Activated B cell treated with CpG ODN at 0.5 μM for 24 hours (primary cell): ENCODE results near the gene ILDR2. TPM values are rescaled to one million over a fixed set of nuclear protein-coding genes. Genes with fewer than 3 reads are reported as not detected.

Source experiments
- ATAC-seq: fragments of 200-7000 bp; cut with Tn5 transposase; one replicate; pipeline ENCODE4 v1.10.0; 2021; ENCODE audit warnings: low read depth, mild to moderate bottlenecking, moderate library complexity
- CTCF ChIA-PET: fragments of 350-600 bp; sonication (Branson Sonifier 250); formaldehyde crosslinking; loops from one replicate; lab custom pipeline; 2021; ENCODE audit warnings: antibody characterized with exemption; lab: Charles Lee
- POLR2A ChIA-PET: fragments of 350-600 bp; sonication (Branson Sonifier 250); formaldehyde crosslinking; loops from one replicate; lab custom pipeline; 2021; ENCODE audit warnings: antibody characterized with exemption; lab: Charles Lee
- DNase-seq: peaks from one replicate; pipeline ENCODE4 v3.0.0; 2022
- H3K27ac Mint-ChIP-seq: one replicate; pipeline ENCODE4 v1.8.0; 2020; ENCODE audit warnings: mixed read lengths
- H3K27me3 Mint-ChIP-seq: one replicate; pipeline ENCODE4 v1.8.0; 2021; ENCODE audit warnings: mixed read lengths
- H3K36me3 Mint-ChIP-seq: one replicate; pipeline ENCODE4 v1.8.0; 2021; ENCODE audit warnings: low read depth, mixed read lengths
- H3K4me1 Mint-ChIP-seq: one replicate; pipeline ENCODE4 v1.8.0; 2021; ENCODE audit warnings: mixed read lengths
- H3K4me3 Mint-ChIP-seq: one replicate; pipeline ENCODE4 v1.8.0; 2020; ENCODE audit warnings: mild to moderate bottlenecking, mixed read lengths
- H3K9me3 Mint-ChIP-seq: one replicate; pipeline ENCODE4 v1.8.0; 2020; ENCODE audit warnings: mixed read lengths
- intact Hi-C: fragments of 100-400 bp; cut with micrococcal nuclease; formaldehyde crosslinking; loops from one replicate; pipeline ENCODE4 v1.15.1; 2024
- total RNA-seq: library from RNA; stranded (reverse); gene quantifications from 2 replicates; pipeline ENCODE4 v1.2.3, GENCODE V29; 2022
- TF ChIP-seq, protein P1 (sequence below): fragments of 200-600 bp; IDR thresholded peaks from one replicate; pipeline ENCODE4 v1.8.0; 2022; ENCODE audit warnings: antibody characterized with exemption, mild to moderate bottlenecking

ILDR2 gene, protein sequence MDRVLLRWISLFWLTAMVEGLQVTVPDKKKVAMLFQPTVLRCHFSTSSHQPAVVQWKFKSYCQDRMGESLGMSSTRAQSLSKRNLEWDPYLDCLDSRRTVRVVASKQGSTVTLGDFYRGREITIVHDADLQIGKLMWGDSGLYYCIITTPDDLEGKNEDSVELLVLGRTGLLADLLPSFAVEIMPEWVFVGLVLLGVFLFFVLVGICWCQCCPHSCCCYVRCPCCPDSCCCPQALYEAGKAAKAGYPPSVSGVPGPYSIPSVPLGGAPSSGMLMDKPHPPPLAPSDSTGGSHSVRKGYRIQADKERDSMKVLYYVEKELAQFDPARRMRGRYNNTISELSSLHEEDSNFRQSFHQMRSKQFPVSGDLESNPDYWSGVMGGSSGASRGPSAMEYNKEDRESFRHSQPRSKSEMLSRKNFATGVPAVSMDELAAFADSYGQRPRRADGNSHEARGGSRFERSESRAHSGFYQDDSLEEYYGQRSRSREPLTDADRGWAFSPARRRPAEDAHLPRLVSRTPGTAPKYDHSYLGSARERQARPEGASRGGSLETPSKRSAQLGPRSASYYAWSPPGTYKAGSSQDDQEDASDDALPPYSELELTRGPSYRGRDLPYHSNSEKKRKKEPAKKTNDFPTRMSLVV
- total RNA-seq: 1.00 and 1.2 TPM in 2 replicates

DNA sequence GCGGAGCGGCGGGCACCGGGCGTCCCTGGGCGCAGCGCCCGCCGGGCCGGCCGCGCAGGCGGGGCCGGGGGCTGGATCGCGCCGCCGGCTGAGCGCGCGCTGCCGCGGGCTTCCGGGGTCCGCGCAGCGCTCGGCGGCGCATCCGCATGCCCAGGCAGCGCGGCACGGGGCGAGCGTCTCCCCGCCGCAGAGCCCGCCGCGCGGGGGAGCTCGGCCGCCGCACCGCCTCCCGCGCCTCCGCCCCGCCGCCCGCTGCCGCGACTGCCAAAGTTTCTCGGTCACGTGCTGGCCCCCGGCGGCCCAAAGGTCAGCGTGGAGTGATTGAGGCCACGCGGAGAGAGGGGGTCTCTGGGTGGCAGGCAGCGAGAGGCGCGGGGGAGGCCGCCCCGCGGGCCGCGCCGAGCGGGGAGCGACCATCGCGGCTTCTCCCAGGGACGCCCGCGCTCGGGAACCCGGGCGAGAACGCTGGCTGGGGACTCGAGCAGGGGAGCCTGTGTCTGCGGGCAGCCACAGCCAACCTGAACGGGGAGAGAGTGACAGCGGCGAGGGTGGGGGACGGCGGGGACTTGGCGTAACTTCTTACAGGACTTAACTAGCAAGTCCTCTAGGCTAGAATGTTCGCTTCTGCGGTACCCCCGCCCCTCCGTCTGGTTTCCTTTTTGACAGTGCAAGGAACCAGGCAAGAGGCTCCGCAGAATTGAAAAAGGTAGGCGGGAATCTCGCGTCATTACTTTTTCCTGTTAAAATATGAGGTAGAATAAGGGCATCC, at the start of gene ILDR2:
Gene ILDR2, minus strand, starts transcription at position 180 of the 769 bp plus-strand sequence. CDS start 272 bp downstream, outside the sequence.
- peak; percentile 51 for DNase-seq
- peak within 1 kb of the TSS; percentile 77 for H3K4me3 Mint-ChIP-seq

DNA sequence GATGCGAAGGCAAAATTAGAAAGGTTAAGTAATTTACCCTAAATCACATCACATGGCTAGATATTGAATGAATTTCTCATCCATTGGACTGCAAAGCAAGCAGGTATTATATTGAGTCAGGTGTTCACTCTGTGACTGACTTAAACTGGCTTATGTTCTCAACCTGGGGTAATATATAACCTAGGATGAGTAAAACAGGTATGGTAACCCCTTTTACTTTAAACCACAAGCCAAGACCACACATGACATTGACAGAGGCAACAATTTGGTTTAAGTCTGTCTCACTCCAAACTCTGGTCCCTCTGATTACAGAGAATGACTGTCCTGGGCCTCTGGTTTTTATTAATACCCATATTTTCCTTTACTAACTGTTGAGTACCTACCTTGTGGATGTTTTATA, 47.0 kb upstream of the ILDR2 start:
- CTCF ChIA-PET: interaction anchor here (0.6 kb wide), 1 partner anchor 169 kb away, joined by 3 read pairs; no protein-coding TSS in a partner anchor
- H3K27me3 Mint-ChIP-seq: peaks cover 24% of the 10 kb centered on the region
- ATAC-seq: no peak
- TF ChIP-seq, protein P1, sequence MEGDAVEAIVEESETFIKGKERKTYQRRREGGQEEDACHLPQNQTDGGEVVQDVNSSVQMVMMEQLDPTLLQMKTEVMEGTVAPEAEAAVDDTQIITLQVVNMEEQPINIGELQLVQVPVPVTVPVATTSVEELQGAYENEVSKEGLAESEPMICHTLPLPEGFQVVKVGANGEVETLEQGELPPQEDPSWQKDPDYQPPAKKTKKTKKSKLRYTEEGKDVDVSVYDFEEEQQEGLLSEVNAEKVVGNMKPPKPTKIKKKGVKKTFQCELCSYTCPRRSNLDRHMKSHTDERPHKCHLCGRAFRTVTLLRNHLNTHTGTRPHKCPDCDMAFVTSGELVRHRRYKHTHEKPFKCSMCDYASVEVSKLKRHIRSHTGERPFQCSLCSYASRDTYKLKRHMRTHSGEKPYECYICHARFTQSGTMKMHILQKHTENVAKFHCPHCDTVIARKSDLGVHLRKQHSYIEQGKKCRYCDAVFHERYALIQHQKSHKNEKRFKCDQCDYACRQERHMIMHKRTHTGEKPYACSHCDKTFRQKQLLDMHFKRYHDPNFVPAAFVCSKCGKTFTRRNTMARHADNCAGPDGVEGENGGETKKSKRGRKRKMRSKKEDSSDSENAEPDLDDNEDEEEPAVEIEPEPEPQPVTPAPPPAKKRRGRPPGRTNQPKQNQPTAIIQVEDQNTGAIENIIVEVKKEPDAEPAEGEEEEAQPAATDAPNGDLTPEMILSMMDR: no peak
- POLR2A ChIA-PET: no interaction called here
- no peak overlapping the region for H3K27ac Mint-ChIP-seq
- no peaks in the 10 kb centered on the region for H3K36me3 Mint-ChIP-seq
- intact Hi-C loops: no loop called here
- no peaks in the 10 kb centered on the region for H3K4me1 Mint-ChIP-seq
- no peak for DNase-seq
- no peaks in the 10 kb centered on the region for H3K9me3 Mint-ChIP-seq
- no peak overlapping the region for H3K4me3 Mint-ChIP-seq

More for the DNA sequence above, at the start of gene ILDR2:
- Mint-ChIP-seq H3K9me3 (no peaks in the 10 kb centered on the region), H3K36me3 (no peaks in the 10 kb centered on the region), H3K27ac (peak within 1 kb of the TSS; percentile 13), H3K4me1 (peaks cover 15% of the 10 kb centered on the region), H3K27me3 (peaks cover 37% of the 10 kb centered on the region)
- CTCF ChIA-PET: interaction anchor here (0.6 to 1.4 kb wide), 4 partner anchors 64 to 84 kb away, joined by 3 to 6 read pairs (median 4); no protein-coding TSS in a partner anchor
- TF ChIP-seq, protein P1: no peak
- intact Hi-C loops: loop anchor here (2.0 to 5.0 kb wide), 4 partner anchors 51 to 82 kb away; no protein-coding TSS in a partner anchor
- POLR2A ChIA-PET: interaction anchor here (0.5 kb wide), 1 partner anchor 19 kb away, joined by 5 read pairs; no protein-coding TSS in a partner anchor
- peak; percentile 88 for ATAC-seq

DNA sequence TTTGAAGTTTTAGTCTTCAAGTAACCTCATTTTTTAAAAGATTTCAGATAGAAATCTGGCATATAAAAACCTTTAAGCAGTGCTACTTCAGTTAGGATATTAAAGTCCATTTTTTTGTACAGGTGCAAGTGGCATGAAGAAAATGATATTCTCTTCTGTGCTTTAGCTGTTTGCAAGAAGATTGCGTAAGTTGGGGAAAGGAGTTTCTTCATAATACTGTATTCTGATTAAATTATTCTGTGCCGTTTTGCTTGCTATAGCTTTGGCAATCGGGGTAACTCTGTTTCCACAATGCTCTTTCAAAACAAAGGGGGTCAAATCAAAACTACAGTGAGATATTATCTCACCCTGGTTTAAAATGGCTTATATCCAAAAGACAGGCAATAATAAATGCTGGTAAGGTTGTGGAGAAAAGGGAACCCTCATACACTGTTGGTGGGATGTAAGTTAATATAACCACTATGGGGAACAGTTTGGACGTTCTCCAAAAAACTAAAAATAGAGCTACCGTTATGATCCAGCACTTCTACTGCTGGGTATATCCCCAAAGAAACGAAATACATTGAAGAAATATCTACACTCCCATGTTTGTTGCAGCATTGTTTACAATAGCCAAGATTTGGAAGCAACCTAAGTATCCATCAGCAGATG, 40.9 kb upstream of the ILDR2 start:
- DNase-seq: no peak
- no peak for ATAC-seq
- no peaks in the 10 kb centered on the region for H3K9me3 Mint-ChIP-seq

DNA sequence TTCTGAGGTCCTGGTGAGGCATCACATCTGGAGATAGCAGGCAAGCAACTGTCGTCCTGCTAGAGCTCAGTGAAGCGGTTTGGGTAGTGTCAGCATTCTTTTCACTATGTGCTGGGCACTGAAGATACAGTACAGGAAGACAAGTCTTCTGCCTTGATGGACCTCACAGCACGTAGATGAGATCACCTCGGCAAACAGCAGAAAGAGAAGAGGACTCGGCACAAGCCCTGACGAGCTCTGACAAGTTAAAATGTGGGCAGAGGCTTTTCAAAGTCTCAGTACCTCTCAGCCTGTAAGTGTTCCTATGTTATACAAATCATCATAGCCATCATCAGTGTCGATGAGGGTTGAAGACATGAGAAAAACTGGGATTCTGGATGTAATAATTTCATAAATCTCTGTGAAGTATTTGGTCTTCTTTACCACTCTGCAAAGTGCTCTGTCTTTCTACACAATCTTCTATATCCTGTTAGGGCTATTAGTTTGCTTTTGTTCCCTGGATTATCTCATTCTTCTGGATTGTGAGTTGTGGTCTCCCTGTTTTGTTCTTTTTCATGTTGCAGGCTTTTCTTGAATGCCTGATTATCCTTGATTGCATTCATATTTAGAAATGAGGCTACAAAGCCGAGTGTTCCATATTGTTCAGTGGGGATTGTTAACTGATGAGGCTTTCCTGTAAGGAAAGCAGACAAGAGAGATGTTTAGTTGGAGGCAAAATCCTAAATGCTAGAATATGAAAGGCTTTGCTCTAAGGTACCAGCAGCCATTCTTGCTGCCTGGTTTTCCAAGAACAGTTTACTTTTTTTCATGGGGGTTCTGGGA, 38.0 kb upstream of the ILDR2 start:
- POLR2A ChIA-PET: no interaction called here
- ATAC-seq: no peak
- no peaks in the 10 kb centered on the region for H3K36me3 Mint-ChIP-seq
- H3K4me1 Mint-ChIP-seq: no peaks in the 10 kb centered on the region
- TF ChIP-seq, protein P1: no peak
- DNase-seq: no peak
- no peaks in the 10 kb centered on the region for H3K9me3 Mint-ChIP-seq
- CTCF ChIA-PET: no interaction called here
- intact Hi-C loops: no loop called here
- H3K4me3 Mint-ChIP-seq: no peak overlapping the region
- peaks cover 29% of the 10 kb centered on the region for H3K27me3 Mint-ChIP-seq
- H3K27ac Mint-ChIP-seq: no peak overlapping the region

More for the DNA sequence above, 40.9 kb upstream of the ILDR2 start:
- Mint-ChIP-seq H3K36me3 (no peaks in the 10 kb centered on the region), H3K27me3 (peaks cover 13% of the 10 kb centered on the region), H3K4me1 (no peaks in the 10 kb centered on the region), H3K27ac (no peak overlapping the region), H3K4me3 (no peak overlapping the region)
- ChIA-PET POLR2A (no interaction called here), CTCF (no interaction called here)
- intact Hi-C loops: no loop called here
- TF ChIP-seq, protein P1: no peak
